ENCODE results near the gene SYNE2. TPM values are rescaled to one million over a fixed set of nuclear protein-coding genes. Genes with fewer than 3 reads are reported as not detected.

SYNE2 gene
- total RNA-seq, 2 experiments from 2014 or later, result 192 to 218 TPM

DNA sequence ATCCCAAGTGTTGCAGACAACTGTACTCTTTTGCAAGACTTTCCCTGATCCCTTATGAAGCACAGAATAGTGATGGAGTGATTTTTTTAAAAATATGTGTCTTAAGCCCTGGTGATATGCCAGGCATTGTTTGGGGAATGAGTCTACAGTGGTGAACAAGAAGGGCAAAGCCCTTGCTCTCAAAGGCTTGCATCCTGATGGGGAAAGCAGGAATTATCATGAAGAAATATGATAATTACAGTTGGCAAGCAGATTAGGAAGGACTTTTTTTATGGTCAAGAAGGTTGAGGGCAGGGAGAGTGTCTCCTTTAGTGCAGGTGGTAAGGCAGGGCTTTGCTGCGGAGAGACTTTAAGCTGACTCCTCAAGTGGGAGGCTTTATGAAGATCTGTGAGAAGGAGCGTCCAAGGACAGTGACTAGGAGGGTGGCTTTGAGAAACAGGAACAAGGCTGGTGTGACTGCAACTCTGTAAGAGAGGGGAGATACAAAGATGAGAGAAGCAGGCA is 100.2 kb downstream of the SYNE2 start:
- DNase-seq, result no peak
- POLR2A ChIA-PET, result no interaction called here
- CTCF ChIA-PET, result no interaction called here
- no peaks in the 10 kb centered on the region for H3K27me3 Mint-ChIP-seq
- H3K27ac Mint-ChIP-seq, result no peak overlapping the region
- peaks cover 66% of the 10 kb centered on the region for H3K36me3 Mint-ChIP-seq (ENCODE audit: low read depth)
- no peak overlapping the region for H3K4me3 Mint-ChIP-seq
- H3K4me1 Mint-ChIP-seq, result peaks cover 21% of the 10 kb centered on the region
- no peaks in the 10 kb centered on the region for H3K9me3 Mint-ChIP-seq

DNA sequence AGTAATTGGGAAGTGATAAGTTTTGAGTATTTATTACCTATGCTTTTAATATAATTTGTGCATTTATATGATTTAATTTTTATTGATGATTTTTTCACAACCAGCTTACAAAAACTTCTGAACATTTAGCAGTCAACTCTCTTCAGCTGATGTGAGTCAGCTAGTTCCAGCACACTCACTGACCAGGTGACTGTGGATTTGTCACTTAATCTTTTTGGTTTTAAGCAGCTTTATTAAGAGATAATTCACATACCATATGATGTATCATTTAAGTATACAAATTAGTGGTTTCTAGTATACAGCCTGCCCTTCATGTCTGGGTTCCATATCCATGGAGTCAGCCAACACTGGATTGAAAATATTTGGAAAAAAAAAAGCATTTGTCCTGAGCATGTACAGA is 103.5 kb downstream of the SYNE2 start:
- ChIA-PET POLR2A (no interaction called here), CTCF (interaction anchor here (0.5 to 1.1 kb wide), 2 partner anchors 9 to 103 kb away, joined by 3 to 5 read pairs; no protein-coding TSS in a partner anchor)
- Mint-ChIP-seq H3K36me3 (ENCODE audit: low read depth) (peaks cover 57% of the 10 kb centered on the region), H3K4me3 (no peak overlapping the region), H3K27me3 (no peaks in the 10 kb centered on the region), H3K4me1 (peaks cover 21% of the 10 kb centered on the region), H3K9me3 (no peaks in the 10 kb centered on the region), H3K27ac (no peak overlapping the region)
- DNase-seq, result no peak

DNA sequence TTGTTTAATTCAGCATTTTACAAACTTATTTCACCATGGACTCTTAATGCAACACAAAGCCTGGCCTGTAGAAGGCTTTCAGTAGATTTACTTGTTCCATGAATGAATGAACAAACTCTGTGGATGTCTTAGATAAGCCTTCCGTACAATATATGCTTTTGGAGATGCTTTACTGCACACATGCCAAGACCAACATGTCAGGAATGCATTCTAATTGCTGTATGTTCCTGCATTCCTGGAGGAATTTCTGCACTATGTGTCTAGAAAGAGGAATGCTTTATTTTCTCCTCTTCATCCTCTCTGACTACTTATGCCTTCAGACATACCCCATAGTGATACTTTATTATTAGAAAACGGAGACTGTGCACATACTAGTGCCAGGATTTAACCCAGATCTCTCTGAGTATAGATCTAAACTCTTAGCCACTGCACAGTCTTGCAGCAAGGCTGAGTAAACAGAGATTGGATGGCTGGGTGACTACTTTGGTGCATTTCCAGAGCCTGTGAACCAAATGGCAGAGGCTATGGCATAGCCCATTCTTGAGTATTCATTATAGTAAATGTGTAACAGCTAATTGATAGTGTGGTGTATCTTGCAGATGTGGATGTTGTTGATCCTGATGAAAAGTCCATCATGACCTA is 108.2 kb downstream of the SYNE2 start:
- H3K4me3 Mint-ChIP-seq, result no peak overlapping the region
- H3K36me3 Mint-ChIP-seq (ENCODE audit: low read depth), result peaks cover 34% of the 10 kb centered on the region
- H3K4me1 Mint-ChIP-seq, result no peaks in the 10 kb centered on the region
- DNase-seq, result no peak
- no peak overlapping the region for H3K27ac Mint-ChIP-seq
- no peaks in the 10 kb centered on the region for H3K9me3 Mint-ChIP-seq
- POLR2A ChIA-PET, result no interaction called here
- no peaks in the 10 kb centered on the region for H3K27me3 Mint-ChIP-seq
- CTCF ChIA-PET, result no interaction called here

DNA sequence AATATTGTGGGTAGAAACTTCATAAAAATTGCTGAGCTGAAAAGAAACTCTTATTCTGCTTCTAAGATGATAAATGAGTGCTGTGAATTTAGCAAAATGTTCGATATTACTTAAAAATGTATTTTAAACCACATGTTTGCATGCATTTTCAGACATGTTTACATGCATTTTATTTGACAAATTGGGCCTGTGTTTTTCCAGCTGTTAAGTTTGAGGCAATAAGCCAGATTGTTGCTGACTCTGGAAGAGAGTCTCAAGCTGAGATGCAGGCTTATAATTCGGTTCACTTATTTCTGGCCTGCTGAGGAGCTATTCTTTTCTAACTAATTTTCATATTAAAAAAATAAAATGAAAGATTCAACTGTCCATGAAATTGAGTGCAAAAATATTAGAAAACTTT is 110.1 kb downstream of the SYNE2 start:
- POLR2A ChIA-PET, result interaction anchor here (0.7 kb wide), 1 partner anchor 1987 kb away, joined by 5 read pairs; no protein-coding TSS in a partner anchor
- Mint-ChIP-seq H3K4me1 (no peaks in the 10 kb centered on the region), H3K9me3 (no peaks in the 10 kb centered on the region), H3K27ac (no peak overlapping the region), H3K27me3 (no peaks in the 10 kb centered on the region), H3K4me3 (no peak overlapping the region), H3K36me3 (ENCODE audit: low read depth) (peaks cover 29% of the 10 kb centered on the region)
- CTCF ChIA-PET, result interaction anchor here (0.8 to 1.9 kb wide), 2 partner anchors 12 to 13 kb away, joined by 3 to 5 read pairs; no protein-coding TSS in a partner anchor
- no peak for DNase-seq

DNA sequence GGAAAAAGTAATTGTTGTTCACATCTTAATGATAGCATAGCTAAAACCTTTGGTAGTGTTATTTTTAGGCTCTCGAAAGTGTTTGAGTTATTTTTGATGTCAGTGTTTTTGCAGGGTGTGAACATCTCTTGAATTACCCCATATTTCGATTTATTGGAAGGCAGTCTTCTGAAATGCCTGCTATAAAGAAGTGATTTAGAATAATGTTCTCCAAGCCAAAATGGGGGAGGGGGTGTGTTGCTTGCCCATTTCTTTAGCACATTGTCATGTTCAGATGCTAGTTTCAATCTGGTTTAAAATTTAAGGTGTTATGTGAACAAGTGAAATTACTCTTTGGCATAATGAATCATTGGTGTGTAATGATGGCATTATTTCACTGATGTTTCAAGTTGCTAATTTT is 110.6 kb downstream of the SYNE2 start:
- Mint-ChIP-seq H3K36me3 (ENCODE audit: low read depth) (peaks cover 29% of the 10 kb centered on the region), H3K4me3 (no peak overlapping the region), H3K4me1 (no peaks in the 10 kb centered on the region), H3K9me3 (no peaks in the 10 kb centered on the region), H3K27ac (no peak overlapping the region), H3K27me3 (no peaks in the 10 kb centered on the region)
- no peak for DNase-seq
- CTCF ChIA-PET, result interaction anchor here (0.8 to 1.9 kb wide), 2 partner anchors 13 to 14 kb away, joined by 3 to 5 read pairs; no protein-coding TSS in a partner anchor
- POLR2A ChIA-PET, result interaction anchor here (0.7 kb wide), 1 partner anchor 1987 kb away, joined by 5 read pairs; no protein-coding TSS in a partner anchor

DNA sequence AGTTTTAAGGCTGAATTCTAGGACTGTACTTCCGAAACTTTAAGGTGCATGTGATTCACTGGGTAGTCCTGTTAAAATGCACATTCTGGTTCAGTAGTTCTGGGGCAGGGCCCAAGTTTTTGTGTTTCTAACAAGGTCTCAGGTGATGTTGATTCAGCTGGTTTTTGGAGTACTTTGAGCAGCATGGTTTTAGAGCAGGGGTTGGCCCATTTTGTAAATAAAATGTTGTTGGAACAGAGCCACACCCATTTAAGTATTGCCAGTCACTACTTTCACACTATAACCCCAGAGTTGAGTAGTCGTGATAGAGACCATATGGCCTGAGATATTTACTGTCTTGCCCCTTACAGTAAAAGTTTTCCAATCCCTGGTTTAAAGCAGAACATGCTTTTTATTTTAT is 111.3 kb downstream of the SYNE2 start:
- no peaks in the 10 kb centered on the region for H3K4me1 Mint-ChIP-seq
- no peak overlapping the region for H3K4me3 Mint-ChIP-seq
- no peaks in the 10 kb centered on the region for H3K27me3 Mint-ChIP-seq
- ChIA-PET POLR2A (no interaction called here), CTCF (no interaction called here)
- H3K36me3 Mint-ChIP-seq (ENCODE audit: low read depth), result peaks cover 28% of the 10 kb centered on the region
- no peak for DNase-seq
- H3K27ac Mint-ChIP-seq, result no peak overlapping the region
- no peaks in the 10 kb centered on the region for H3K9me3 Mint-ChIP-seq

DNA sequence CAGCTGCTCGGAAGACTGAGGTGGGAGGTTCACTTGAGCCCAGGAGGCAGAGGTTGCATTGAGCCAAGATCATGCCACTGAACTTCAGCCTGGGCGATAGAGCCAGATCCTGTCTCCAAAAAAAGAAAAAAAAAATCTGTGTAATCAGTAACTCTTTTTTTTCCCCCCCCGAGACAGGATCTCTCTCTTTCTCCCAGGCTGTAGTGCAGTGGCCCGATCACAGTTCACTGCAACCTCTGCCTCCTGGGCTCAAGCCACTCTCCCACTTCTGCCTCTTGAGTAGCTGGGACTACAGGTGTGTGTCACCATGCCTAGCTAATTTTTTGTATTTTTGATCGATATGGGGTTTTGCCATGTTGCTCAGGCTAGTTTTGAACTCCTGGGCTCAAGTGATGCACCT is 113.6 kb downstream of the SYNE2 start:
- Mint-ChIP-seq H3K9me3 (no peaks in the 10 kb centered on the region), H3K4me1 (no peaks in the 10 kb centered on the region), H3K27ac (no peak overlapping the region), H3K27me3 (no peaks in the 10 kb centered on the region), H3K4me3 (no peak overlapping the region), H3K36me3 (ENCODE audit: low read depth) (peaks cover 33% of the 10 kb centered on the region)
- ChIA-PET POLR2A (no interaction called here), CTCF (interaction anchor here (0.6 to 1.5 kb wide), 3 partner anchors 9 to 39 kb away, joined by 3 to 4 read pairs (median 3); no protein-coding TSS in a partner anchor)
- DNase-seq, result no peak

DNA sequence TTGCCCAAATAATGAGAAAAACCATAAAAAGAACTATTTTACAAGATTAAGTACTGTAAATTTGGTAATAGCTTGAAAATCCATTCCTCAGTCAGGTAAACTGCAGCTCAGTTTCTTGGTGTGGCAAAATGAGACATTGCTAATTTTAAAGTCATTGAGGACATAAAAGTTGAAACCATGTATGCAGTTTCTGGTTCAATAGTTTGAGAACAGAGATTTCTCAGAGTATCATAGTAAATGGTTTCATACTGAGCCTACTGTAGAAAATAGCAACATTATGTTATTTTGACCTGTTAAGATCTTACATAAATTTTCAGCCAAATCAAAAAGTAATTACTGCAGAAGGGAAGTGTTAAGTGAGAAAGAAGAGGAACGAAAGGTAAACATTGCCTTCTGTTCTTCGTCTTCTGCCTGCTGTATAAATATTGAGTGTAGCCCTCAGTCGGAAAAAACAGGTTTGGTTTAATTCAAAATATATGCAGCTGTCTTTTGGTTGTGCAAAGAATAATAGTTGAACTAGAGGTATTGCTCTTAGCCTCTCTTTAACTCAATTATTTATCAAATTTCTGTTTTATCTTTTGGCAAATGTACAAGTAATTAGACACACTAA is 119.6 kb downstream of the SYNE2 start:
- POLR2A ChIA-PET, result no interaction called here
- Mint-ChIP-seq H3K36me3 (ENCODE audit: low read depth) (peaks cover 59% of the 10 kb centered on the region), H3K9me3 (no peaks in the 10 kb centered on the region)

DNA sequence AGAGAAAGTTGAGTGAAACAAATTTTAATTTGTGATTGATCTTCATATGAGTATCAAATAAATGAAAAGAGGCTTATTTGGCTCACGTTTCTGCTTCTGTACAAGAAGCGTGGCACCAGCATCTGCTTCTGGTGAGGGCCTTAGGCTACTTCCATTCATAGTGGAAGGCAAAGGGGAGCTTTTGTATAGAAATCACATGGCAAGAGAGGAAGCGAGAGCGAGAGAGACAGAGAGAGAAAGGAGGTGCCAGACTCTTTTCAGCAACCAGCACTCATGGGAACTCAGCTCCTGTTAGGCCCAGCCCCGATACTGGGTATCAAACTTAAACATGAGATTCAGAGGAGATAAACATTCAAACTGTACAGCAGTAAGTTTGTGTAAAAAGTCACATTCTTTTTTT is 121.4 kb downstream of the SYNE2 start:
- Mint-ChIP-seq H3K36me3 (ENCODE audit: low read depth) (peaks cover 62% of the 10 kb centered on the region), H3K27me3 (no peaks in the 10 kb centered on the region), H3K27ac (no peak overlapping the region), H3K4me3 (no peak overlapping the region), H3K4me1 (no peaks in the 10 kb centered on the region), H3K9me3 (no peaks in the 10 kb centered on the region)
- ChIA-PET POLR2A (no interaction called here), CTCF (interaction anchor here (0.7 kb wide), 1 partner anchor 181 kb away, joined by 3 read pairs; no protein-coding TSS in a partner anchor)
- no peak for DNase-seq

More for the DNA sequence above, 119.6 kb downstream of the SYNE2 start:
- Mint-ChIP-seq H3K27ac (no peak overlapping the region), H3K27me3 (no peaks in the 10 kb centered on the region), H3K4me3 (no peak overlapping the region), H3K4me1 (no peaks in the 10 kb centered on the region)
- no peak for DNase-seq
- CTCF ChIA-PET, result interaction anchor here (0.6 kb wide), 1 partner anchor 145 kb away, joined by 3 read pairs; no protein-coding TSS in a partner anchor

DNA sequence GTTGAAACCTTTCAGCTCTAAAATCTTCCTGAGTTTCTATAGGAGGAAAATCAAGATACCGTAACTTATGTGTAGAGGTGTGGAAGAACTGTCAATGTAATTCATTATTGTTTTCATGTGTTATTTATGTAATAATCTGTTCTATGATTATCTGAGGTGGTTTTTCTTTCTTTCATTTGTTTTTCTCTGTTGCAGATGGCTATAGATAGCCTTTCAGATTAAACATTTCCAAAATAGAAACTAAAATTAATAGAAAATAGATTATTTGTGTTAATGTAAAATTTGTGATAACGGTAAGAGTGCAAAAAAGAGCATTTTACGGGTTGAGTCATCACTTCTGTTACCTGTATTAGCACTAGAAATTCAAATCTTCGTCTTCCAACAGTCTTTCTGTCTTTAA is 128.8 kb downstream of the SYNE2 start:
- POLR2A ChIA-PET, result no interaction called here
- H3K9me3 Mint-ChIP-seq, result no peaks in the 10 kb centered on the region
- H3K4me3 Mint-ChIP-seq, result no peak overlapping the region

DNA sequence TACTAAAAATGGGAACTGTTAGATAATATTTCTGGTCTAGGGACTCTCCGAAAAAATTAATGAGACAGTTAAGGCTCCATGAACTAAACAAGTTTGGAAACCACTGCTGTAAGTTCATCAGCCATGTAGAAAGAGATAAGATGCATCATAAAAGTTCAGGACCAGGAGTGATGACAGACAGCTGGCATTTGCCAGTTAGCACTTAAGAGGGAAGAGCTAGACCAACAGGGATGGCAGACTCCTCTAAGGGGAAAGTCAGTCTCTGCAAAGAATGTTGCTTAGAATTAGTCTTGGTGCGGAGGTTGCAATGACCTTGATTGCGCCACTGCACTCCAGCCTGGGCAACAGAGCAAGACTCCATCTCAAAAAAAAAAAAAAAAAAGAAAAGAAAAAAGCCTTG is 129.4 kb downstream of the SYNE2 start:
- Mint-ChIP-seq H3K4me1 (no peaks in the 10 kb centered on the region), H3K4me3 (no peak overlapping the region), H3K27ac (no peak overlapping the region), H3K36me3 (ENCODE audit: low read depth) (peaks cover 64% of the 10 kb centered on the region), H3K9me3 (no peaks in the 10 kb centered on the region), H3K27me3 (no peaks in the 10 kb centered on the region)
- no peak for DNase-seq
- ChIA-PET CTCF (no interaction called here), POLR2A (interaction anchor here (0.6 kb wide), 1 partner anchor 338 kb away, joined by 3 read pairs; no protein-coding TSS in a partner anchor)

More for the DNA sequence above, 128.8 kb downstream of the SYNE2 start:
- CTCF ChIA-PET, result no interaction called here
- DNase-seq, result no peak
- no peaks in the 10 kb centered on the region for H3K27me3 Mint-ChIP-seq
- peaks cover 64% of the 10 kb centered on the region for H3K36me3 Mint-ChIP-seq (ENCODE audit: low read depth)
- H3K4me1 Mint-ChIP-seq, result no peaks in the 10 kb centered on the region
- no peak overlapping the region for H3K27ac Mint-ChIP-seq

DNA sequence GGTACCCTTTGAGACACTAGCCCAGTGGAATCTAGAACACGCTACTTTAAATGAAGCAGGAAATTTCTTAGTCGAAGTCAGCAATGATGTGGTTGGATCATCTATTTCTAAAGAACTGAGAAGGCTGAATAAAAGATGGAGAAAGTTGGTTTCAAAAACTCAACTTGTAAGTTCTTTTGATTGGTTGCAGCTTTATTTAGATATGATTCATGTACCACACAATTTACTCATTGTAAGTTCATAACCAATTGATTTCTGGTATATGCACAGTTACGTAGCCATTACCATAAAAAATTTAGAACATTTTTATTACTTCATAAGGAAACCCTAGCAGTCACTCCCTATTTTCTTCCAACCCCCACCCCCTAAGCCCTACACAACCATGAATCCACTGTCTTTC is 129.8 kb downstream of the SYNE2 start:
- CTCF ChIA-PET, result no interaction called here
- peaks cover 2% of the 10 kb centered on the region for H3K4me1 Mint-ChIP-seq
- peaks cover 62% of the 10 kb centered on the region for H3K36me3 Mint-ChIP-seq (ENCODE audit: low read depth)
- H3K27ac Mint-ChIP-seq, result no peak overlapping the region
- DNase-seq, result no peak
- POLR2A ChIA-PET, result interaction anchor here (0.6 kb wide), 1 partner anchor 338 kb away, joined by 3 read pairs; no protein-coding TSS in a partner anchor
- no peak overlapping the region for H3K4me3 Mint-ChIP-seq
- no peaks in the 10 kb centered on the region for H3K27me3 Mint-ChIP-seq
- H3K9me3 Mint-ChIP-seq, result no peaks in the 10 kb centered on the region

DNA sequence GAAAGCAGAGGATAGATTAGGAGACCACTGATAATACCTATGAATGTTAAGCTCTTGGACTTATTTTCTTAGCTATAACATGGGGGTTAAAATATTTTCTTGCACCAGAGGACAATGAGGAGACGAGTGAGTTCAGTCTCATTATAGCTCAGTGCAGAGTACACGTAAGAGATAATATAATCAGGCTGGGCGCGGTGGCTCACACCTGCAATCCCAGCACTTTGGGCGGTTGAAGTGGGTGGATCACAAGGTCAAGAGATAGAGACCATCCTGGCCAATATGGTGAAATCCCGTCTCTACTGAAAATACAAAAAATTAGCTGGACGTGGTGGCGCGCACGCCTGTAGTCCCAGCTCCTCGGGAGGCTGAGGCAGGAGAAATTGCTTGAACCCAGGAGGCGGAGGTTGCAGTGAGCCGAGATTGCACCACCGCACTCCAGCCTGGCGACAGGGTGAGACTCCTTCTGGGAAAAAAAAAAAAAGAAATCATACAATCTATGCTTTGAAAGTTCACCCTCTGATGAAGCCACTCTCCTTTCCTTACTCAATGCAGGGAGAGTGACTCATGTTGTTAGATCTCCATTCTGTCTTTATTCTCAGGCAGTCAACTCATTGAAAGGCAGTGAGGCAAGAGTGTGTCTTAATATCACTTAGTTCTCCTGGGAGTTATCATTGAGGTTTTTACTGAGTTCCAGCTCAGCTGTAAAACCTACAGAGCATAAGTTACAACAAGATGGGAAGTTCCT is 134.2 kb downstream of the SYNE2 start:
- POLR2A ChIA-PET, result no interaction called here
- Mint-ChIP-seq H3K4me3 (no peak overlapping the region), H3K36me3 (ENCODE audit: low read depth) (peaks cover 61% of the 10 kb centered on the region), H3K27ac (no peak overlapping the region), H3K4me1 (peaks cover 11% of the 10 kb centered on the region), H3K27me3 (no peaks in the 10 kb centered on the region), H3K9me3 (no peaks in the 10 kb centered on the region)
- no peak for DNase-seq
- CTCF ChIA-PET, result interaction anchor here (1.0 kb wide), 1 partner anchor 16 kb away, joined by 3 read pairs; no protein-coding TSS in a partner anchor
